Stimulated activated CD4-positive, alpha-beta T cell treated with anti-CD3 and anti-CD28 coated beads, Interleukin-12 subunit alpha, Interleukin-12 subunit beta, amount 100 ng/mL, for 4 hours (primary cell): ENCODE results near the gene KHDRBS2.

ENCODE experiments used
- DNase-seq: peaks from one replicate; pipeline ENCODE4 v3.0.0-alpha.2; 2020

Gene KHDRBS2

GRCh38 chr6:62285612-62286469 lies at the start of gene KHDRBS2:
TSS of gene KHDRBS2 (minus strand) at chr6:62286225.
- no peak for DNase-seq

- no peak for DNase-seq
Observed at GRCh38 chr6:62328607-62329006, 42.6 kb upstream of the KHDRBS2 start.

GRCh38 chr6:62324834-62325233 lies 38.8 kb upstream of the KHDRBS2 start:
- no peak for DNase-seq

GRCh38 chr6:62323818-62324431 lies 37.9 kb upstream of the KHDRBS2 start:
- DNase-seq, result no peak

GRCh38 chr6:62298745-62299392 lies 12.8 kb upstream of the KHDRBS2 start:
- no peak for DNase-seq

GRCh38 chr6:62296541-62296940 lies 10.5 kb upstream of the KHDRBS2 start:
- DNase-seq, result no peak

GRCh38 chr6:62288974-62289373 lies 2.9 kb upstream of the KHDRBS2 start:
- DNase-seq, result no peak

GRCh38 chr6:62288562-62288961 lies 2.5 kb upstream of the KHDRBS2 start:
- no peak for DNase-seq

- DNase-seq, result no peak
Observed at GRCh38 chr6:62286470-62286843, 432 bp upstream of the KHDRBS2 start.

GRCh38 chr6:62284725-62285124 lies 1.3 kb downstream of the KHDRBS2 start:
- DNase-seq, result no peak

- DNase-seq, result no peak
Observed at GRCh38 chr6:62283796-62284411, 2.1 kb downstream of the KHDRBS2 start.

- DNase-seq, result no peak
Observed at GRCh38 chr6:62283365-62283764, 2.7 kb downstream of the KHDRBS2 start.

GRCh38 chr6:62280099-62280498 lies 5.9 kb downstream of the KHDRBS2 start:
- DNase-seq, result no peak

GRCh38 chr6:62272114-62272513 lies 13.9 kb downstream of the KHDRBS2 start:
- no peak for DNase-seq

- no peak for DNase-seq
Observed at GRCh38 chr6:62265906-62266525, 20.0 kb downstream of the KHDRBS2 start.

GRCh38 chr6:62262283-62262682 lies 23.7 kb downstream of the KHDRBS2 start:
- DNase-seq, result no peak

- DNase-seq, result no peak
Observed at GRCh38 chr6:62246087-62246486, 39.9 kb downstream of the KHDRBS2 start.

GRCh38 chr6:62236784-62237183 lies 49.2 kb downstream of the KHDRBS2 start:
- no peak for DNase-seq

GRCh38 chr6:62229231-62229630 lies 56.8 kb downstream of the KHDRBS2 start:
- DNase-seq, result no peak

GRCh38 chr6:62217866-62218265 lies 68.2 kb downstream of the KHDRBS2 start:
- no peak for DNase-seq

- DNase-seq, result no peak
Observed at GRCh38 chr6:62202078-62202477, 83.9 kb downstream of the KHDRBS2 start.

GRCh38 chr6:62192593-62192992 lies 93.4 kb downstream of the KHDRBS2 start:
- DNase-seq, result no peak

- no peak for DNase-seq
Observed at GRCh38 chr6:62175195-62175594, 110.8 kb downstream of the KHDRBS2 start.
